Kidney epithelial cell (primary cell): ENCODE results near the gene NHERF2. TPM values are rescaled to one million over a fixed set of nuclear protein-coding genes. Genes with fewer than 3 reads are reported as not detected.
A peak's percentile ranks its signal among the peaks of the same experiment; 100 is the strongest.
"Not testable (repeated sequence)": the region's sequence is repeated elsewhere in the genome, so short reads cannot be mapped to it uniquely, and the experiment has no call there.

Source experiments
- DNase-seq: peaks from one replicate; pipeline ENCODE4 v3.0.0-alpha.2; 2010; ENCODE audit warnings: low read depth
- H3K27me3 ChIP-seq: 2 replicates; pipeline ENCODE4 v1.6.0; 2011; ENCODE audit warnings: low read length; ENCODE audit not compliant: control insufficient read depth, insufficient read depth
- H3K36me3 ChIP-seq: 2 replicates; pipeline ENCODE4 v1.5.1; 2011; ENCODE audit warnings: low read length; ENCODE audit not compliant: control insufficient read depth, insufficient read depth
- H3K4me3 ChIP-seq: 2 replicates; pipeline ENCODE4 v1.5.1; 2011; ENCODE audit warnings: low read depth, mild to moderate bottlenecking, control low read depth, low read length
- CTCF ChIP-seq: IDR thresholded peaks from 2 replicates; pipeline ENCODE4 v1.5.1; 2011; ENCODE audit warnings: mild to moderate bottlenecking, moderate library complexity, low read length, control low read depth, inconsistent platforms; ENCODE audit not compliant: insufficient read depth, poor library complexity, severe bottlenecking
- total RNA-seq: library from RNA; depleted of rRNA; stranded (reverse); fragments of >200 nt; gene quantifications from 2 replicates; pipeline ENCODE4 v1.2.3, GENCODE V29; 2015

The NHERF2 gene
- total RNA-seq, 1 donor from 2014 or later = 27.5 TPM

- Histone ChIP-seq H3K27me3 (no peaks in the 10 kb centered on the region), H3K4me3 (peak overlapping the region; percentile 74), H3K36me3 (peaks cover 1% of the 10 kb centered on the region)
- no peak for DNase-seq
- no peak for TF ChIP-seq CTCF
Measured at GRCh38 chr16:2008009-2008526, 18.6 kb upstream of the NHERF2 start.

DNA sequence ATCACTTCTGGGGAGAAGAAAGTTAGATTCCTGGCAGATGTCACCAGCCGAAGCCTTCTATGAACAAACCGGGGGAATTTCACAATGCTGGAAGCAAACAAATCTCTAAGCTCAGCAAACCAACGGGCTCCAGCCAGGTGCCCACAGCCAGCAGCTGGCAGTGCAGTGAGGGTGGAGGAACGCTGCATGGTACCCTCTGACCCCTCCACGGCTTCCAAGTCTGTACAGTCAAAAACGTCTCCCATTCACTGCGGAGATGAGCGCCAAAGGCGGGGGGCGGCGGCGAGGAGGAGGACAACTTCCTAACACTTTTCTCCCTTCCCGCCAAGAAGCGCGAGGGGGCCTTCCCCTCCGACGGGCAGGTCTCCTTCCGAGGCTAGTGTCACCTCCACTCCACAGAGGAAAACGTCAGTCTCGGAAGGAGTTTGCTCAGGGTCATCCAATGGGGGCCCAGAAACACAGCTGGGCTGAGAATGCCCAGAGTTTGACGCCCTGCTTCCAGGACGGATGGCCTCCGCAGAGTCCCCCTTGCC is 18.0 kb upstream of the NHERF2 start:
- H3K36me3 ChIP-seq = peaks cover 1% of the 10 kb centered on the region
- DNase-seq = no peak
- no peaks in the 10 kb centered on the region for H3K27me3 ChIP-seq
- peak overlapping the region; percentile 74 for H3K4me3 ChIP-seq
- no peak for TF ChIP-seq CTCF

- Histone ChIP-seq H3K4me3 (peak overlapping the region; percentile 74), H3K27me3 (no peaks in the 10 kb centered on the region), H3K36me3 (peaks cover 1% of the 10 kb centered on the region)
- DNase-seq = no peak
- TF ChIP-seq CTCF = no peak
Measured at GRCh38 chr16:2009164-2009711, 17.5 kb upstream of the NHERF2 start.

DNA sequence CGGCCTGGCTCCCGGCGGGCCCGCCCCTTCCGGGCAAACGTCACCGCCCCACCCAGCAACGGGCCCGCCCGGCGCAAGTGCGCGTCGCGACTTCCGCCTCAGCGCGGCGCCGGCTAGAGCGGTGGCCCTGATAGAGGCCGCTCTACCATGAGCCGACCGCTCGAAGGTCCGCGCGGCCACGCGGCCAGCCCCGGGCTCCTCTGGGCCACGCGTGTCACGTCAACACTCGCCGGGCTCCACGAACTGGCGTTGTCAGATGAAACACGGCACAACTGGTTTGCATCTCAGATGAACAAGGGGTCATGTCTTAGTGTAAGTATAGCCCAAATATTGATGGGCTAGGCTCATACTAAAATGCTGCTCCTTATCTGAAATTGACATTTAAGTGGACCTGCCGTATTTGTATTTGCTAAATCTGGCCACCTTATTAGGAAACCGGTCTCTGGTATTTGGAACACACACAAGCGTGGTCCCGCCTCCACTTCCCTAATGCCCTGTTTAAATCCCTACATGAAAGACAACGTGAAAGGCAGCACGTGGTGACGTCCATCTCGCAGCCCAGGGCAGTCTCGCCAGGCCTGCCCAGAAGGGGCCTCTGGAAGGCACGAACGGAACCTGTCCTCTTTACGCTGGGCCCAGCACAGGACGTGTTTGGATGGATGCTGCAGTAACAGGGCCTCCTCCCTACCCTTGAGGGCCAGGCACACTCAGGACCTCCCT is 16.8 kb upstream of the NHERF2 start, which contains the start of gene ZNF598:
ZNF598 (minus strand) TSS at position 31 of the 720 bp plus-strand sequence.
- TF ChIP-seq CTCF = no peak
- Histone ChIP-seq H3K4me3 (peak within 1 kb of the TSS; percentile 74), H3K27me3 (no peaks in the 10 kb centered on the region), H3K36me3 (peaks cover 1% of the 10 kb centered on the region)
- no peak for DNase-seq

- H3K4me3 ChIP-seq, DNase-seq, H3K27me3 ChIP-seq, H3K36me3 ChIP-seq: not testable (repeated sequence)
Measured at GRCh38 chr16:2011726-2012125, 15.0 kb upstream of the NHERF2 start.

- Histone ChIP-seq H3K36me3 (no peaks in the 10 kb centered on the region), H3K27me3 (no peaks in the 10 kb centered on the region), H3K4me3 (no peak overlapping the region)
- no peak for TF ChIP-seq CTCF
- DNase-seq = no peak
Measured at GRCh38 chr16:2013527-2013926, 13.2 kb upstream of the NHERF2 start.
